NCI-H2171 treated with DMSO at 0.1 percent for 48 hours (cell line): ENCODE results near the gene DNA2.
"Not testable (repeated sequence)": the region's sequence is repeated elsewhere in the genome, so short reads cannot be mapped to it uniquely, and the experiment has no call there.

Source experiments
- DNase-seq: peaks from one replicate; lab custom pipeline; 2025; lab: John Stamatoyannopoulos, UW

The DNA2 gene

GRCh38 chr10:68471586-68472408, at the start of gene DNA2:
Gene DNA2, minus strand, starts transcription at chr10:68471973. Its CDS starts 109 bp downstream, at chr10:68471864.
- DNase-seq = peak; percentile 76

DNA sequence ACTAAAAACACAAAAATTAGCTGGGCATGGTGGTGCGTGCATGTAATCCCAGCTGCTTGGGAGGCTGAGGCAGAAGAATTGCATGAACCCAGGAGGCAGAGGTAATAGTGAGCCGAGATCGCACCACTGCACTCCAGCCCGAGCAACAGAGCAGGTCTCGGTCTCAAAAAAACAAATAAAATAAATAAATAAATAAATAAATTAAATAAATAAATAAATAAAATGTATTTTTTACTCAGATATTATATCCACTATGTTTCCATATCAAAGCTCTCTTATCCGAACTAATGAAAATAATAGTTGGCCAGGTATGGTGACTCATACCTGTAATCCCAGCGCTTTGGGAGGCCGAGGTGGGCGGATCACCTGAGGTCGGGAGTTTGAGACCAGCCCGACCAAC, 46.8 kb upstream of the DNA2 start:
- DNase-seq = not testable (repeated sequence)

- DNase-seq = no peak
Measured at GRCh38 chr10:68517188-68517587, 45.4 kb upstream of the DNA2 start.

GRCh38 chr10:68516766-68517165, 45.0 kb upstream of the DNA2 start:
- no peak for DNase-seq

DNA sequence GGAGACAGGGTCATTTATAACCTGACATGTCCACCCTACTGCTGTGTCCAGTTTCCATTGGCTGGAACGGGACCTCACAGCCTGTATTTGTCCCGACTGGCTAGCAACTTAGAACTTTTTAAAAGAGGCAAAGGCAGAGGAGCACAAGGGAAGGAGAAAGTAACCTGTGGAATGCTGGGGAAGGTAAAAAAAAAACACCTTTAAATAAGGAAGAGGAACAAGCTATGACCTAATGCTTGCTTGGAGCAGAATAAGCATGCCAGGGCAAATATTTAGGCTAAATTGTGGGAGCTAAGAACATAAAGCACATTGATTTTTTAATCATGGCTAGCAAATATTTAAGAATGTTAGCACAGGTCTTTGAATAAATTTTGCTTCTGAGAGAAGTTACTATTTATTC, 44.4 kb upstream of the DNA2 start:
- DNase-seq = not testable (repeated sequence)

DNA sequence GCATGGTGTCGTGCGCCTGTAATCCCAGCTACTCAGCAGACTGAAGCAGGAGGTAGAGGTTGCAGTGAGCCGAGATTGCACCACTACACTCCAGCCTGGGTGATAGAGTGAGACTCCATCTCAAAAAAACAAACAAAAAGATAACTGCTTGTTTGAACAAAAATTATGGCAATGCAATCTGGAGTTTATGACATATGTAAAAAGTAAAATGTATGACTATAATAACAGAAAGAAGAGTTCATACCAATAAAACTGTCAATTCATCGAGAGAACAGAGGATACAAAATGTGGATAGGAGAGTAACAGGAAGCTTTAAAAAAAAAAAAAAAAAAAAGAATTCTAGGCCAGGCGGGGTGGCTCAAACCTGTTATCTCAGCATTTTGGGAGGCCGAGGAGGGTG, 36.3 kb upstream of the DNA2 start:
- DNase-seq = no peak

DNA sequence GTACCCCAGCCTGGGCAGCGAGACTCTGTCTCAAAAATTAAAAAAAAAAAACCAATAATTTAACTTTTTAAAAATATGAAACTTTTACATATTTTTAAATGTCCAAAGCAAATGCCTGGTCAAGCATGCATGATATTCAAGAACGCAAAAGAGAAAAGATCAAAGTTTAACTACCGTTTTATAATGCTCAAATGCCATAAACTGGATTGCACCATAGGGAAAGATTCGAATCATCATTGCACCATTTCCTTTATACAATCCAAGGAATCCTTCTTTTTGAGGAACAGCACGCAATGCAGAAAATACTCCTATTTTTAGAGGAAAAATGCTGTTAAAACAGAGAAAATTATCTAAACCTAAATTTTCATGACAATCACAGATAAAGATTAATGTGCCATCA, 34.6 kb upstream of the DNA2 start:
- DNase-seq = no peak

GRCh38 chr10:68502846-68503245, 31.1 kb upstream of the DNA2 start:
- no peak for DNase-seq

- no peak for DNase-seq
Measured at GRCh38 chr10:68501691-68502090, 29.9 kb upstream of the DNA2 start.

GRCh38 chr10:68499544-68499943, 27.8 kb upstream of the DNA2 start:
- no peak for DNase-seq

- no peak for DNase-seq
Measured at GRCh38 chr10:68496072-68496471, 24.3 kb upstream of the DNA2 start.

GRCh38 chr10:68492118-68492517, 20.3 kb upstream of the DNA2 start:
- DNase-seq = no peak

- no peak for DNase-seq
Measured at GRCh38 chr10:68489919-68490318, 18.1 kb upstream of the DNA2 start.

DNA sequence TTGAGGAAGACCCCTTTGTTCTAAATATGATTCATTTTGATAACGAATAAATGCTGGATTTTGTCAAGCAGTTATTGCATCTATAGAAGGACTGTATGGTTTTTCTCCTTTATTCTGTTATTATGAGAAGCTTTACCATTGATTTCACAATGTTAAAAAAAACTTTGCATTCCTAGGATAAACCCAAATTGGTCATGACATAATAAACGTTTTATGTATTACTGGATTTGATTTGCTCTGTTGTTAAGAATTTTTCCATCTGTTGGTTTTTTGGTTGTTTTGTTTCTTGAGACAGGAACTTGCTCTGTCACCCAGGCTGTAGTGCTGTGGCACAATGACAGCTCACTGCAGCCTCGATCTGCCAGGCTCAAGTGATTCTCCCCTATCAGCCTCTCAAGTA, 2.2 kb upstream of the DNA2 start:
- DNase-seq = no peak

DNA sequence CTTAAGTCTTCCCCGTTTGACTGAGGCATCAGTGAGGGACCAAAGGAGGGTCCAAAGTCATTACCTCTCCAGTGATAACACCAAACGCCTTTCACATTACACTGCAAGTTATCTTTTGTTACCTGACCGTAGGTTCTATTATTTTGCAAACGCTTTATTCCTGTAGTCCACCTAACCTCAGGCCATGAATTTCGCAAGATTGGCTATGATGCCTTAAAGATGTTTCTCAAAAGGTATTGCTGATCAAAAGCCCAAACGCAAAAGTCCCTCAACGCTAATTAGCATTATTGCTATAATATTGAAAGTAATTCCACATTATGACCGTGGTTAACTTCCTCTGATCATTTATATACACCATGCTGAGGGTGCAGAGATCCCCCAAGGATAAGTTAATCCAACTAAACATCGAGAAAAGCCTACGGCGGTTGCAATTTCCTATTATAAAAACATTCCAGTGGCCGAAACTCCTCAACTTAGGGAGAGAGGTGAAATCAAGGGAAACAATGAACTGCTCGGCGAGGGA, 649 bp downstream of the DNA2 start:
- no peak for DNase-seq

- no peak for DNase-seq
Measured at GRCh38 chr10:68470300-68470699, 1.5 kb downstream of the DNA2 start.

DNA sequence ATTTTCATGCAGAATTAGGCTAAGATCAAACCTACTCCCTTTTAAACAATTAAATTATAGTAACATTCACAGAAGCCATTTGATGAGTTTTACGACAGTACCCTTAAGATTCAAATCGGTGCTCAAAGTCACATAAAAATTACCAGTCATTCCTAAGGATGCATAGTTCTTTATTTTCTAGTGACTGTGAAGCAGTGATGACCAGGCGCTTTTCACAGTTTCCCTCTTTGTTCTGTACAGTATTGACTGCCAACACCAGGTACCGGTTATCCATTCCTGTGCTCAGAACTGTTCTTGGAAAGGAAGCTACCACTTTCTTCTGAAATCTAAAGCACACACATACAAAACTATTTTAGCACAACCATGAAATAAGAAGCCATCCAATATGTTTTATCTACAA, 1.9 kb downstream of the DNA2 start:
- DNase-seq = no peak

DNA sequence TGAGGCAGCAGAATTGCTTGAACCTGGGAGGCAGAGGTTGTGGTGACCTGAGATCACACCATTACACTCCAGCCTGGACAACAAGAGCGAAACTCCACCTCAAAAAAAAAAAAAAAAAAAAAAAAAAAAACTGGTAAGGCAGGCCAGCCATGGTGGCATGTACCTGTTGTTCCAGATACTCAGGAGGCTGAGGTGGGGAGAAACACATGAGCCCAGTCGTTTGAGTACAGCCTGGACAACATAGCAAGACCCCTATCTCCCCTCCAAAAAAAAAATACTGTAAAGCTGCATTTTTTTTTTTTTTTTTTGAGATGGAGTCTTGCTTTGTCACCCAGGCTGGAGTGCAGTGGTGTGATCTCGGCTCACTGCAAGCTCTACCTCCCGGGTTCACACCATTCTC, 7.0 kb downstream of the DNA2 start:
- not testable (repeated sequence) for DNase-seq

DNA sequence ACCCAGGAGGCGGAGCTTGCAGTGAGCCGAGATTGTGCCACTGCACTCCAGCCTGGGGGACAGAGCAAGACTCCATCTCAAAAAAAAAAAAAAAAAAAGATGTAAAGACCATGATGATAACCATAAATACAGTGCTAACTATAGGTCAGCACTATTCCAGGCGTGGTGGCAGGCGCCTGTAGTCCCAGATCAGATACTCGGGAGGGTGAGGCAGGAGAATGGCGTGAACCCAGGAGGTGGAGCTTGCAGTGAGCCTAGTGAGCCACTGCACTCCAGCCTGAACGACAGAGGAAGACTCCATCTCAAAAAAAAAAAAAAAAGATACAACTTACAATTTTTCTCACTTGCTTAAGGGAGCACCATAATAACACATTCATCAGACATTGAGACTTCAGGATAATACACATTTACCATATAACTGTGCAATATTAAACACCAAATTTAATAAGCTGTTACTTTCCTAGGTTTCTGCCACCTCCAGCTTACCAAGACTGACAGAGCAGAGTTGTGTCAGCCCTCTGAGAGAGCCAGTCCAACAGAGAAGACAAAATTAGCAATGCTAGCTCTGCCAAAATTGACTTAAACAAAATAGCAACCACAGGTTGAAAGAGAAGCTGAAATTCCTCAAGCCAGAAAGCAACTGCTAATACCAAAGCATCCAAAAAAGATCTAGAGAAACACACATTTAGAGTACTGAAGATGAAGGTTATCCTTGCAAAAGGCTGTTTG, 8.2 kb downstream of the DNA2 start:
- DNase-seq = no peak

GRCh38 chr10:68462536-68462935, 9.2 kb downstream of the DNA2 start:
- DNase-seq = no peak

- no peak for DNase-seq
Measured at GRCh38 chr10:68461032-68461431, 10.7 kb downstream of the DNA2 start.

- DNase-seq = not testable (repeated sequence)
Measured at GRCh38 chr10:68449698-68450097, 22.1 kb downstream of the DNA2 start.

- no peak for DNase-seq
Measured at GRCh38 chr10:68446179-68446578, 25.6 kb downstream of the DNA2 start.
